Calu3 (cell line): ENCODE results near the gene LMF2. TPM values are rescaled to one million over a fixed set of nuclear protein-coding genes. Genes with fewer than 3 reads are reported as not detected.

Experiments used
- BruUV-seq: library from RNA; stranded (reverse); fragments of 400-500 nt; replicated peaks from 2 replicates; lab custom pipeline; 2021; lab: Mats Ljungman, UMichigan
- CTCF ChIA-PET: fragments of 300-600 bp; sonication (Branson Sonifier 250); formaldehyde crosslinking; loops from one replicate; lab custom pipeline; 2022; ENCODE audit warnings: antibody characterized with exemption; lab: Charles Lee
- DNase-seq: peaks from one replicate; pipeline ENCODE4 v3.0.0; 2022
- H3K27ac Mint-ChIP-seq: one replicate; pipeline ENCODE4 v1.8.0; 2022; ENCODE audit warnings: mixed read lengths; ENCODE audit not compliant: unreplicated experiment
- H3K27me3 Mint-ChIP-seq: one replicate; pipeline ENCODE4 v1.8.0; 2022; ENCODE audit warnings: mixed read lengths; ENCODE audit not compliant: unreplicated experiment
- H3K36me3 Mint-ChIP-seq: one replicate; pipeline ENCODE4 v1.8.0; 2022; ENCODE audit warnings: mild to moderate bottlenecking, moderate library complexity, mixed read lengths; ENCODE audit not compliant: insufficient read depth, unreplicated experiment
- H3K4me1 Mint-ChIP-seq: one replicate; pipeline ENCODE4 v1.8.0; 2022; ENCODE audit warnings: mild to moderate bottlenecking, low read depth, mixed read lengths; ENCODE audit not compliant: unreplicated experiment
- H3K4me3 Mint-ChIP-seq: one replicate; pipeline ENCODE4 v1.8.0; 2022; ENCODE audit warnings: mild to moderate bottlenecking, low read depth, moderate library complexity, mixed read lengths; ENCODE audit not compliant: unreplicated experiment
- H3K9me3 Mint-ChIP-seq: one replicate; pipeline ENCODE4 v1.8.0; 2022; ENCODE audit warnings: low read depth, mixed read lengths; ENCODE audit not compliant: unreplicated experiment
- CTCF ChIP-seq: fragments of 200-600 bp; IDR thresholded peaks from one replicate; pipeline ENCODE4 v1.8.0; 2022; ENCODE audit warnings: antibody characterized with exemption; ENCODE audit not compliant: unreplicated experiment
- intact Hi-C: fragments of 100-400 bp; cut with micrococcal nuclease; formaldehyde crosslinking; loops from one replicate; pipeline ENCODE4 v1.10.0; 2022; ENCODE audit not compliant: unreplicated experiment
- total RNA-seq: library from RNA; stranded (reverse); gene quantifications from 2 replicates; pipeline ENCODE4 v1.2.3, GENCODE V29; 2022

The LMF2 gene
- total RNA-seq, 1 experiment from 2014 or later: 85.2 TPM

DNA sequence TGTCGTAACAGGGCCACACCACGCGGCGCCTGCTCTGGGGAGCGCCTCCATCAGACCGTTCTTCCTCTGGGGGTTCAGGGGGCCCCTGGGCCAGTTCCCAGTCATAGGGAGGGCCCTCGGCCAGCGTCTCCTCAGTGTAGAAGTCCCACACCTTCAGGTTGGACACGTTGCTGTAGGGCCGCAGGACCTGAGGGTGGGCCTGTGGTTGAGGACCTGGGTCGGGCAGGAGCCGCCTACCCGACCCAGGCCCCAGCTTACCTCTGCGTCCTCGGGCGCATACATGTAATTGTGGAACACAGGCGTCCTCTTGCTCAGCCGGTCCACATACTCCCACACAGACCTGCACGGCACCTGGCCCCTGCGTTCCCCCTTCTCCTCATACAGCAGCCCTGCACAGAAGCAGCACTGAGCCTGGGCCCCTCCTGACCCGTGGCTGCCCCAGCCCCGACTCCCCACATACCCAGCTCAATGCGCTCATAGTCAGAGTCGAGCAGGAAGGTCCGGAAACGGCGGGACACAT lies 52.9 kb downstream of the LMF2 start:
- no peak overlapping the region for H3K4me3 Mint-ChIP-seq
- BruUV-seq: no TSS peak
- DNase-seq: no peak
- no peaks in the 10 kb centered on the region for H3K4me1 Mint-ChIP-seq
- CTCF ChIA-PET: interaction anchor here (0.6 kb wide), 1 partner anchor 122 kb away, joined by 5 read pairs; no protein-coding TSS in a partner anchor
- H3K9me3 Mint-ChIP-seq: no peaks in the 10 kb centered on the region
- intact Hi-C loops: no loop called here
- H3K27ac Mint-ChIP-seq: no peak overlapping the region
- no peak for TF ChIP-seq CTCF
- H3K36me3 Mint-ChIP-seq: peaks cover 81% of the 10 kb centered on the region
- no peaks in the 10 kb centered on the region for H3K27me3 Mint-ChIP-seq

Other genes starting within 250 kb of the LMF2 start
- gene MAPK12, start 246.0 kb downstream of the LMF2 start, total RNA-seq: 21.1 and 27.5 TPM in 2 replicates
- 14.3 and 23.7 TPM in 2 replicates for gene MAPK11, start 237.3 kb downstream of the LMF2 start, total RNA-seq
- gene PLXNB2, start 200.1 kb downstream of the LMF2 start, total RNA-seq: 298 and 337 TPM in 2 replicates
- 13.2 and 19.0 TPM in 2 replicates for gene DENND6B, start 180.7 kb downstream of the LMF2 start, total RNA-seq
- gene PPP6R2, start 164.4 kb downstream of the LMF2 start, total RNA-seq: 47.1 and 50.0 TPM in 2 replicates
- 102 and 104 TPM in 2 replicates for gene SBF1, start 32.7 kb downstream of the LMF2 start, total RNA-seq
- gene ADM2, start 26.2 kb downstream of the LMF2 start, total RNA-seq: 10.2 and 13.6 TPM in 2 replicates
- gene MIOX, start 20.8 kb downstream of the LMF2 start, total RNA-seq: 0.45 TPM in 1 of 2 replicates, not detected in the other
- gene NCAPH2, start 522 bp upstream of the LMF2 start, total RNA-seq: 73.2 and 92.0 TPM in 2 replicates
- gene SCO2, start 17.9 kb upstream of the LMF2 start, total RNA-seq: 3.6 and 5.3 TPM in 2 replicates
- gene TYMP, start 22.3 kb upstream of the LMF2 start, total RNA-seq: 44.1 and 62.2 TPM in 2 replicates
- gene KLHDC7B, start 38.2 kb upstream of the LMF2 start, total RNA-seq: 1.6 and 3.0 TPM in 2 replicates
- gene SYCE3, start 55.2 kb upstream of the LMF2 start, total RNA-seq: not detected in 2 replicates
- gene CPT1B, start 70.7 kb upstream of the LMF2 start, total RNA-seq: 72.6 and 77.0 TPM in 2 replicates
- gene CHKB, start 75.1 kb upstream of the LMF2 start, total RNA-seq: 80.9 and 83.2 TPM in 2 replicates
- 2.9 and 3.1 TPM in 2 replicates for gene MAPK8IP2, start 93.1 kb upstream of the LMF2 start, total RNA-seq
- gene ARSA, start 120.5 kb upstream of the LMF2 start, total RNA-seq: 39.4 and 40.2 TPM in 2 replicates
- 2.1 and 2.5 TPM in 2 replicates for gene SHANK3, start 165.1 kb upstream of the LMF2 start, total RNA-seq
- gene ACR, start 230.5 kb upstream of the LMF2 start, total RNA-seq: not detected in 2 replicates